H9 (cell line): ENCODE measurements around the gene KCTD6. TPM values are rescaled to one million over a fixed set of nuclear protein-coding genes. Genes with fewer than 3 reads are reported as not detected.

Experiments used
- DNase-seq: peaks from one replicate; pipeline ENCODE4 v3.0.0-alpha.2; 2017
- H2AFZ ChIP-seq: one replicate; pipeline ENCODE4 v1.6.1; 2013; ENCODE audit warnings: mild to moderate bottlenecking, low read length, control low read depth, moderate library complexity
- H2AK5ac ChIP-seq: 2 replicates; pipeline ENCODE4 v1.6.1; 2013; ENCODE audit warnings: low read length, control low read depth, mixed read lengths; ENCODE audit not compliant: insufficient read length
- H2BK120ac ChIP-seq: one replicate; pipeline ENCODE4 v1.6.1; 2013; ENCODE audit warnings: low read depth, mild to moderate bottlenecking, low read length, control low read depth, inconsistent platforms; ENCODE audit not compliant: poor library complexity, severe bottlenecking
- H2BK12ac ChIP-seq: 2 replicates; pipeline ENCODE4 v1.6.1; 2013; ENCODE audit warnings: low read length, control low read depth, mixed read lengths, low read depth; ENCODE audit not compliant: insufficient read length
- H2BK15ac ChIP-seq: 2 replicates; pipeline ENCODE4 v1.6.1; 2013; ENCODE audit warnings: low read depth, low read length, control low read depth
- H2BK20ac ChIP-seq: one replicate; pipeline ENCODE4 v1.6.1; 2013; ENCODE audit warnings: low read depth, mild to moderate bottlenecking, low read length, control low read depth, inconsistent platforms; ENCODE audit not compliant: poor library complexity, severe bottlenecking
- H2BK5ac ChIP-seq: 2 replicates; pipeline ENCODE4 v1.6.1; 2013; ENCODE audit warnings: low read length, control low read depth, mixed read lengths; ENCODE audit not compliant: insufficient read length
- H3K14ac ChIP-seq: 2 replicates; pipeline ENCODE4 v1.6.1; 2013; ENCODE audit warnings: low read length, control low read depth; ENCODE audit not compliant: insufficient read depth
- H3K18ac ChIP-seq: 2 replicates; pipeline ENCODE4 v1.6.1; 2013; ENCODE audit warnings: low read depth, mild to moderate bottlenecking, mixed read lengths, low read length, control low read depth; ENCODE audit not compliant: insufficient read length
- H3K23ac ChIP-seq: 2 replicates; pipeline ENCODE4 v1.6.1; 2013; ENCODE audit warnings: low read length, control low read depth, mixed read lengths, low read depth; ENCODE audit not compliant: insufficient read length
- H3K23me2 ChIP-seq: 2 replicates; pipeline ENCODE4 v1.6.1; 2013; ENCODE audit warnings: low read depth, mild to moderate bottlenecking, mixed read lengths, low read length, control low read depth; ENCODE audit not compliant: insufficient read length, poor library complexity, severe bottlenecking
- H3K27ac ChIP-seq: 2 replicates; pipeline ENCODE4 v1.5.1; 2013; ENCODE audit warnings: low read length, control low read depth, mixed read lengths, low read depth; ENCODE audit not compliant: insufficient read length
- H3K27me3 ChIP-seq: 2 replicates; pipeline ENCODE4 v1.6.1; 2013; ENCODE audit warnings: low read length, control low read depth, inconsistent platforms; ENCODE audit not compliant: insufficient read depth
- H3K4ac ChIP-seq: 2 replicates; pipeline ENCODE4 v1.6.1; 2013; ENCODE audit warnings: low read depth, mild to moderate bottlenecking, control low read depth, inconsistent platforms, low read length, moderate library complexity
- H3K4me1 ChIP-seq: 2 replicates; pipeline ENCODE4 v1.6.1; 2013; ENCODE audit warnings: low read length, control low read depth, inconsistent platforms; ENCODE audit not compliant: insufficient read depth
- H3K4me2 ChIP-seq: 2 replicates; pipeline ENCODE4 v1.6.1; 2013; ENCODE audit warnings: low read length, control low read depth, mixed read lengths; ENCODE audit not compliant: insufficient read length, insufficient read depth
- H3K56ac ChIP-seq: 2 replicates; pipeline ENCODE4 v1.6.1; 2013; ENCODE audit warnings: low read depth, mild to moderate bottlenecking, mixed read lengths, low read length, control low read depth; ENCODE audit not compliant: insufficient read length
- H3K79me1 ChIP-seq: 2 replicates; pipeline ENCODE4 v1.6.1; 2013; ENCODE audit warnings: low read depth, mild to moderate bottlenecking, moderate library complexity, low read length, control low read depth, inconsistent platforms; ENCODE audit not compliant: insufficient read depth, poor library complexity, severe bottlenecking
- H3K79me2 ChIP-seq: 2 replicates; pipeline ENCODE4 v1.6.1; 2013; ENCODE audit warnings: low read length, control low read depth, inconsistent platforms; ENCODE audit not compliant: insufficient read depth
- H3K9ac ChIP-seq: 2 replicates; pipeline ENCODE4 v1.6.1; 2013; ENCODE audit warnings: low read length, control low read depth, mixed read lengths; ENCODE audit not compliant: insufficient read length; ENCODE audit errors: extremely low read depth
- H3K9me3 ChIP-seq: one replicate; pipeline ENCODE4 v1.6.1; 2013; ENCODE audit warnings: low read depth, low read length, inconsistent platforms; ENCODE audit not compliant: control insufficient read depth
- H3T11ph ChIP-seq: one replicate; pipeline ENCODE4 v1.6.1; 2013; ENCODE audit warnings: mild to moderate bottlenecking, low read length, control low read depth, inconsistent platforms
- H4K20me1 ChIP-seq: one replicate; pipeline ENCODE4 v1.6.1; 2013; ENCODE audit not compliant: control insufficient read depth, insufficient read length, insufficient read depth
- H4K5ac ChIP-seq: 2 replicates; pipeline ENCODE4 v1.6.1; 2013; ENCODE audit warnings: low read depth, mild to moderate bottlenecking, mixed read lengths, low read length, control low read depth; ENCODE audit not compliant: insufficient read length
- H4K8ac ChIP-seq: replicated peaks from 2 replicates; pipeline ENCODE4 v1.6.1; 2013; ENCODE audit warnings: low read length, control low read depth, mixed read lengths, low read depth; ENCODE audit not compliant: insufficient read length
- H4K91ac ChIP-seq: 2 replicates; pipeline ENCODE4 v1.6.1; 2013; ENCODE audit warnings: low read depth, mild to moderate bottlenecking, moderate library complexity, mixed read lengths, low read length, control low read depth; ENCODE audit not compliant: insufficient read length
- H3K27ac Mint-ChIP-seq, 3 experiments: 2 replicates in 2 of 3; 3 replicates in 1 of 3; pipeline ENCODE4 v1.8.0; 2020 to 2021; ENCODE audit warnings: mixed read lengths in 3 of 3, mild to moderate bottlenecking in 1 of 3, moderate library complexity in 1 of 3
- H3K27me3 Mint-ChIP-seq: 2 replicates; pipeline ENCODE4 v1.8.0; 2021; ENCODE audit warnings: low read depth, mild to moderate bottlenecking, moderate library complexity, mixed read lengths
- H3K36me3 Mint-ChIP-seq, 3 experiments: 2 replicates in 2 of 3; 3 replicates in 1 of 3; pipeline ENCODE4 v1.8.0; 2020 to 2021; ENCODE audit warnings: low read depth in 3 of 3, mixed read lengths in 3 of 3; ENCODE audit not compliant: insufficient read depth in 1 of 3
- H3K4me1 Mint-ChIP-seq, 2 experiments: 2 replicates each; pipeline ENCODE4 v1.8.0; 2020; ENCODE audit warnings: mixed read lengths in 2 of 2
- H3K4me3 Mint-ChIP-seq, 2 experiments: 2 replicates in 1 of 2; 3 replicates in 1 of 2; pipeline ENCODE4 v1.8.0; 2020 to 2021; ENCODE audit warnings: mild to moderate bottlenecking in 2 of 2, mixed read lengths in 2 of 2, moderate library complexity in 1 of 2
- H3K9me3 Mint-ChIP-seq, 2 experiments: 2 replicates in 1 of 2; 3 replicates in 1 of 2; pipeline ENCODE4 v1.8.0; 2020; ENCODE audit warnings: mild to moderate bottlenecking in 2 of 2, mixed read lengths in 2 of 2, moderate library complexity in 1 of 2
- WGBS: extraction: QIAGEN DNeasy Blood & Tissue Kit; methylation state at CpG from one replicate; pipeline ENCODE4 v1.1.7; 2013; ENCODE audit warnings: missing lambda C conversion rate, low lambda C conversion rate, mixed read lengths; ENCODE audit not compliant: insufficient read length; ENCODE audit errors: extremely low coverage; 5-methylcytosine and 5-hydroxymethylcytosine counted together
- total RNA-seq: library from RNA; stranded (reverse); gene quantifications from 2 replicates; pipeline ENCODE4 v1.2.1, GENCODE V29; 2021
- TF ChIP-seq, protein P1 (sequence below): fragments of 200-600 bp; sonication (generic); conservative IDR thresholded peaks from 3 replicates; pipeline ENCODE4 v1.8.0; 2021; ENCODE audit warnings: antibody characterized with exemption, mild to moderate bottlenecking

The KCTD6 gene
- total RNA-seq, 1 experiment from 2014 or later: 14.2 TPM

- H3K18ac ChIP-seq: no peak overlapping the region
- H2AFZ ChIP-seq: no peak overlapping the region
These were observed 16.5 kb downstream of the KCTD6 start for GRCh38 chr3:58508437-58508836.

More at GRCh38 chr3:58508437-58508836, 16.5 kb downstream of the KCTD6 start:
- Histone ChIP-seq H3K9ac (no peak overlapping the region), H4K8ac (no peak overlapping the region), H3K4me2 (no peak overlapping the region), H2BK20ac (no peak overlapping the region), H3K23ac (no peak overlapping the region), H3K4me1 (no peaks in the 10 kb centered on the region), H2BK12ac (no peak overlapping the region), H3T11ph (no peak overlapping the region), H4K5ac (no peak overlapping the region), H3K9me3 (no peaks in the 10 kb centered on the region), H3K56ac (no peak overlapping the region), H2AK5ac (no peak overlapping the region), H2BK15ac (no peak overlapping the region), H3K79me1 (no peaks in the 10 kb centered on the region), H3K14ac (no peak overlapping the region), H3K27ac (no peak overlapping the region), H3K79me2 (no peaks in the 10 kb centered on the region), H2BK5ac (no peak overlapping the region), H4K91ac (no peak overlapping the region), H2BK120ac (no peak overlapping the region), H3K27me3 (no peaks in the 10 kb centered on the region), H3K4ac (no peak overlapping the region), H3K23me2 (no peaks in the 10 kb centered on the region), H4K20me1 (no peaks in the 10 kb centered on the region)
- H3K4me1 Mint-ChIP-seq: no peaks in the 10 kb centered on the region
- no peak overlapping the region; a peak in 1 of 7 replicates for H3K27ac Mint-ChIP-seq
- no peaks in the 10 kb centered on the region for H3K27me3 Mint-ChIP-seq
- no peak overlapping the region for H3K4me3 Mint-ChIP-seq
- TF ChIP-seq, protein P1, sequence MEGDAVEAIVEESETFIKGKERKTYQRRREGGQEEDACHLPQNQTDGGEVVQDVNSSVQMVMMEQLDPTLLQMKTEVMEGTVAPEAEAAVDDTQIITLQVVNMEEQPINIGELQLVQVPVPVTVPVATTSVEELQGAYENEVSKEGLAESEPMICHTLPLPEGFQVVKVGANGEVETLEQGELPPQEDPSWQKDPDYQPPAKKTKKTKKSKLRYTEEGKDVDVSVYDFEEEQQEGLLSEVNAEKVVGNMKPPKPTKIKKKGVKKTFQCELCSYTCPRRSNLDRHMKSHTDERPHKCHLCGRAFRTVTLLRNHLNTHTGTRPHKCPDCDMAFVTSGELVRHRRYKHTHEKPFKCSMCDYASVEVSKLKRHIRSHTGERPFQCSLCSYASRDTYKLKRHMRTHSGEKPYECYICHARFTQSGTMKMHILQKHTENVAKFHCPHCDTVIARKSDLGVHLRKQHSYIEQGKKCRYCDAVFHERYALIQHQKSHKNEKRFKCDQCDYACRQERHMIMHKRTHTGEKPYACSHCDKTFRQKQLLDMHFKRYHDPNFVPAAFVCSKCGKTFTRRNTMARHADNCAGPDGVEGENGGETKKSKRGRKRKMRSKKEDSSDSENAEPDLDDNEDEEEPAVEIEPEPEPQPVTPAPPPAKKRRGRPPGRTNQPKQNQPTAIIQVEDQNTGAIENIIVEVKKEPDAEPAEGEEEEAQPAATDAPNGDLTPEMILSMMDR: no peak
- no peak for DNase-seq
- H3K36me3 Mint-ChIP-seq: no peaks in the 10 kb centered on the region
- H3K9me3 Mint-ChIP-seq: no peaks in the 10 kb centered on the region
- WGBS: no CpG with 5 or more reads among the region's 6 CpGs
